ENCODE data around the gene AKNA. TPM values are rescaled to one million over a fixed set of nuclear protein-coding genes. Genes with fewer than 3 reads are reported as not detected.

The AKNA gene
- total RNA-seq, 1 donor from 2014 or later, result 16.0 TPM

DNA sequence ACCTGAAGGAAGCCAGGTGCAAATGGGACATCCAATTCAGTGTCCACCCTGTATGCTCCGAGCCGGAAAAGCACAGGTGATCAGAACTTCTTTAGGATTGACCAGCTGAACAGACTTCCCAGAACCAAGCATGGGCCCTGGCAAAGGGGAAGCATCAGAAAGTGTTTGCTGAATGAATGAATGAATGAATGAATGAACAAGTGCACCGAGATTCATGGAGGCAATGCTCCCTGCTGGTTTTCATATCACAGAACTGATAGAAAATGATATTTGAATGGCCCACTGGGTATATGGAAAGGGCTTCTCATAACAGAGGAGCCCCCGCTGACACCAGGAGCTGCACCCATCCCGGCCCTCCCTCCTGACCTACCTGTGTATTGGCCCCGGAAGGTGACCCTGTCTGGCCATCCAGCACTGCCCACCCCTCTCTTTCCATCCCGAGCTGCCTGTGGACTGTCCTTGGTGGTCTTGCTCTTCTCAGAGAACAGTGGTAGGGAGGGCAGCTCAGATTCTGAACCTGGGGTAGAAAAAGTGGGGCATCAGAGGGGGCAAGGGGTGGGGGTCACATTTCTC is 42.2 kb downstream of the AKNA start:
- H3K9me3 Mint-ChIP-seq (ENCODE audit: unreplicated experiment), result peaks cover 2% of the 10 kb centered on the region
- H3K4me3 ChIP-seq (ENCODE audit: insufficient read depth, low read depth, low read length), result no peak overlapping the region
- H3K9ac ChIP-seq (ENCODE audit: low read length), result no peak overlapping the region
- TF ChIP-seq, protein P1, sequence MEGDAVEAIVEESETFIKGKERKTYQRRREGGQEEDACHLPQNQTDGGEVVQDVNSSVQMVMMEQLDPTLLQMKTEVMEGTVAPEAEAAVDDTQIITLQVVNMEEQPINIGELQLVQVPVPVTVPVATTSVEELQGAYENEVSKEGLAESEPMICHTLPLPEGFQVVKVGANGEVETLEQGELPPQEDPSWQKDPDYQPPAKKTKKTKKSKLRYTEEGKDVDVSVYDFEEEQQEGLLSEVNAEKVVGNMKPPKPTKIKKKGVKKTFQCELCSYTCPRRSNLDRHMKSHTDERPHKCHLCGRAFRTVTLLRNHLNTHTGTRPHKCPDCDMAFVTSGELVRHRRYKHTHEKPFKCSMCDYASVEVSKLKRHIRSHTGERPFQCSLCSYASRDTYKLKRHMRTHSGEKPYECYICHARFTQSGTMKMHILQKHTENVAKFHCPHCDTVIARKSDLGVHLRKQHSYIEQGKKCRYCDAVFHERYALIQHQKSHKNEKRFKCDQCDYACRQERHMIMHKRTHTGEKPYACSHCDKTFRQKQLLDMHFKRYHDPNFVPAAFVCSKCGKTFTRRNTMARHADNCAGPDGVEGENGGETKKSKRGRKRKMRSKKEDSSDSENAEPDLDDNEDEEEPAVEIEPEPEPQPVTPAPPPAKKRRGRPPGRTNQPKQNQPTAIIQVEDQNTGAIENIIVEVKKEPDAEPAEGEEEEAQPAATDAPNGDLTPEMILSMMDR (IDR thresholded peaks at IDR 0.05; ENCODE audit: insufficient read depth, low read depth, low read length), result no peak
- TF ChIP-seq EZH2 (IDR thresholded peaks at IDR 0.05; ENCODE audit: insufficient read depth, low read length), result no peak
- peaks cover 22% of the 10 kb centered on the region for H3K4me1 Mint-ChIP-seq (ENCODE audit: low read depth, unreplicated experiment)
- no peak overlapping the region for H3K4me3 Mint-ChIP-seq (ENCODE audit: unreplicated experiment)
- no peak overlapping the region for H3K4me2 ChIP-seq (ENCODE audit: low read length)
- H3K36me3 ChIP-seq (ENCODE audit: insufficient read depth, low read length), result peaks cover 19% of the 10 kb centered on the region
- H3K27ac ChIP-seq (ENCODE audit: low read depth, low read length), result no peak overlapping the region
- no peaks in the 10 kb centered on the region for H4K20me1 ChIP-seq (ENCODE audit: insufficient read depth, low read length)
- no peaks in the 10 kb centered on the region for H3K9me3 ChIP-seq (ENCODE audit: insufficient read depth, low read depth, low read length)
- no peaks in the 10 kb centered on the region for H3K79me2 ChIP-seq (ENCODE audit: insufficient read depth, low read length)
- peaks cover 42% of the 10 kb centered on the region for H3K36me3 Mint-ChIP-seq (ENCODE audit: low read depth, unreplicated experiment)
- no peaks in the 10 kb centered on the region for H3K27me3 Mint-ChIP-seq (ENCODE audit: low read depth, unreplicated experiment)
- H3K4me1 ChIP-seq (ENCODE audit: insufficient read depth, low read length), result peaks cover 15% of the 10 kb centered on the region
- no peak overlapping the region for H2AFZ ChIP-seq (ENCODE audit: low read depth, low read length)
- no peaks in the 10 kb centered on the region for H3K27me3 ChIP-seq (ENCODE audit: insufficient read depth, low read length)
- FAIRE-seq (no peak), DNase-seq (ENCODE audit: low read depth) (no peak)
- no peak overlapping the region for H3K27ac Mint-ChIP-seq (ENCODE audit: unreplicated experiment)

DNA sequence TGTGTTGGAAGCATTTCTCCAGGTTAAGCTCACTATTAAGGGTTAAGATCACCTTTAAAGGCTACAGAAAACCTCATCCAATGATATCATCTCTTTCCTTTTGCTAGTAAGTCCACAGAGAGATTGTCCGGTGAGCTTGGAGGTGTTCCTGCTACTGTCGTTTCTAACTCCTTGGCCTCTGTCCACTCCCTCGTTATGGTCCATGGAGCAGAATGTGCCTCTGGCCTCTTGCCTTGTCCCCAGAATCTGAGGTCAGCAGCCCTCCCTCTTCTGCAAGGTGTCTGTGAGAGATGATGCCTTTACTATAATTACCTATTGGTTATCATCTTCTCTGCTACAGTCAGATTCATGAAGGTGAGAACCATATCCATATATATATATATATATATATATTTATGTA is 43.1 kb downstream of the AKNA start:
- peaks cover 38% of the 10 kb centered on the region for H3K36me3 Mint-ChIP-seq (ENCODE audit: low read depth, unreplicated experiment)
- FAIRE-seq, result no peak
- peaks cover 15% of the 10 kb centered on the region for H3K4me1 ChIP-seq (ENCODE audit: insufficient read depth, low read length)

DNA sequence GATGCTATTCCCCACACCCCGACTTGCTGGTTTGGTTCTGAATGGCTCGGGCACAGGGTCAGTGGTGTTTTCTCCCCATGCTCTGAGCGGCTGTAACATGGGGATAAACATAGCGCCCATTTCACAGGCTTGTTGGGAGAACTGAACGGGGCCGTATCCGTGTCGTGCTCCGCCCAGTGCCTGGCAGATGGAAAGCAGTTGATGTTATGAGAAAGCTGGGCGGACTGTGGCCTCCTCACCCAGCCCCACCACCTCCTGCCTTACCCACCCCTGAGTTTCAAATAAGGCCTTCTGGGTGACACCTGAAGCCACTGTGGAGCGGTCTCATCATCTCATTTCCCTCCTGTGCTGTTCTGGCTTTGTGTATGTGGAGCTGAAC is 43.6 kb downstream of the AKNA start:
- Histone ChIP-seq H2AFZ (ENCODE audit: low read depth, low read length) (no peak overlapping the region), H3K27me3 (ENCODE audit: insufficient read depth, low read length) (no peaks in the 10 kb centered on the region), H3K27ac (ENCODE audit: low read depth, low read length) (no peak overlapping the region), H3K79me2 (ENCODE audit: insufficient read depth, low read length) (no peaks in the 10 kb centered on the region), H3K4me1 (ENCODE audit: insufficient read depth, low read length) (peaks cover 11% of the 10 kb centered on the region), H4K20me1 (ENCODE audit: insufficient read depth, low read length) (no peaks in the 10 kb centered on the region), H3K9ac (ENCODE audit: low read length) (no peak overlapping the region), H3K36me3 (ENCODE audit: insufficient read depth, low read length) (peaks cover 18% of the 10 kb centered on the region), H3K4me3 (ENCODE audit: insufficient read depth, low read depth, low read length) (no peak overlapping the region), H3K4me2 (ENCODE audit: low read length) (no peak overlapping the region), H3K9me3 (ENCODE audit: insufficient read depth, low read depth, low read length) (no peaks in the 10 kb centered on the region)
- TF ChIP-seq, protein P1 (IDR thresholded peaks at IDR 0.05; ENCODE audit: insufficient read depth, low read depth, low read length), result no peak
- no peak for TF ChIP-seq EZH2 (IDR thresholded peaks at IDR 0.05; ENCODE audit: insufficient read depth, low read length)
- Mint-ChIP-seq H3K4me3 (ENCODE audit: unreplicated experiment) (no peak overlapping the region), H3K27ac (ENCODE audit: unreplicated experiment) (no peak overlapping the region), H3K9me3 (ENCODE audit: unreplicated experiment) (peaks cover 2% of the 10 kb centered on the region), H3K4me1 (ENCODE audit: low read depth, unreplicated experiment) (peaks cover 15% of the 10 kb centered on the region), H3K27me3 (ENCODE audit: low read depth, unreplicated experiment) (no peaks in the 10 kb centered on the region), H3K36me3 (ENCODE audit: low read depth, unreplicated experiment) (peaks cover 42% of the 10 kb centered on the region)
- no peak for DNase-seq (ENCODE audit: low read depth)
- FAIRE-seq, result no peak

More for the DNA sequence above, 43.1 kb downstream of the AKNA start:
- Mint-ChIP-seq H3K27ac (ENCODE audit: unreplicated experiment) (no peak overlapping the region), H3K9me3 (ENCODE audit: unreplicated experiment) (peaks cover 2% of the 10 kb centered on the region), H3K27me3 (ENCODE audit: low read depth, unreplicated experiment) (no peaks in the 10 kb centered on the region), H3K4me3 (ENCODE audit: unreplicated experiment) (no peak overlapping the region), H3K4me1 (ENCODE audit: low read depth, unreplicated experiment) (peaks cover 20% of the 10 kb centered on the region)
- Histone ChIP-seq H3K4me3 (ENCODE audit: insufficient read depth, low read depth, low read length) (no peak overlapping the region), H3K9ac (ENCODE audit: low read length) (no peak overlapping the region), H2AFZ (ENCODE audit: low read depth, low read length) (no peak overlapping the region), H3K4me2 (ENCODE audit: low read length) (no peak overlapping the region), H3K27me3 (ENCODE audit: insufficient read depth, low read length) (no peaks in the 10 kb centered on the region), H3K79me2 (ENCODE audit: insufficient read depth, low read length) (no peaks in the 10 kb centered on the region), H4K20me1 (ENCODE audit: insufficient read depth, low read length) (no peaks in the 10 kb centered on the region), H3K36me3 (ENCODE audit: insufficient read depth, low read length) (peaks cover 18% of the 10 kb centered on the region), H3K9me3 (ENCODE audit: insufficient read depth, low read depth, low read length) (no peaks in the 10 kb centered on the region), H3K27ac (ENCODE audit: low read depth, low read length) (no peak overlapping the region)
- no peak for DNase-seq (ENCODE audit: low read depth)
- TF ChIP-seq, protein P1 (IDR thresholded peaks at IDR 0.05; ENCODE audit: insufficient read depth, low read depth, low read length), result no peak
- no peak for TF ChIP-seq EZH2 (IDR thresholded peaks at IDR 0.05; ENCODE audit: insufficient read depth, low read length)
